OCI-M2 (cell line): ENCODE measurements around the gene ZSWIM8.

Source experiments
- DNase-seq: peaks from one replicate; lab custom pipeline; 2025; ENCODE audit not compliant: unreplicated experiment; lab: John Stamatoyannopoulos, UW

Gene ZSWIM8

GRCh38 chr10:73841526-73842285 is 56.3 kb downstream of the ZSWIM8 start:
- DNase-seq, result no peak

GRCh38 chr10:73842349-73842748 is 56.9 kb downstream of the ZSWIM8 start:
- no peak for DNase-seq

GRCh38 chr10:73843261-73843660 is 57.9 kb downstream of the ZSWIM8 start:
- DNase-seq, result no peak

GRCh38 chr10:73847031-73847430 is 61.6 kb downstream of the ZSWIM8 start:
- no peak for DNase-seq

- DNase-seq, result peak; percentile 36
Measured at GRCh38 chr10:73848821-73849489, 63.5 kb downstream of the ZSWIM8 start.

- DNase-seq, result no peak
Measured at GRCh38 chr10:73850211-73850610, 64.8 kb downstream of the ZSWIM8 start.

GRCh38 chr10:73850863-73851461 is 65.6 kb downstream of the ZSWIM8 start:
- no peak for DNase-seq
